Subcutaneous adipose tissue (tissue), 4 donors: ENCODE data around the gene IL2RA. TPM values are rescaled to one million over a fixed set of nuclear protein-coding genes. Genes with fewer than 3 reads are reported as not detected.

Source experiments
- CTCF ChIP-seq: fragments of 450-650 bp; IDR thresholded peaks from one replicate; pipeline ENCODE4 v1.5.1; 2016; ENCODE audit warnings: low read depth, mild to moderate bottlenecking, control low read depth, antibody characterized with exemption, moderate library complexity
- total RNA-seq, 4 donors: library from RNA; depleted of rRNA; stranded (reverse); fragments of >200 nt; gene quantifications; one replicate each; pipeline ENCODE4 v1.1.0, GENCODE V29; 2016

The IL2RA gene
- total RNA-seq, 4 donors from 2014 or later = 0.34 to 2.4 (median 1.5) TPM; not detected in 1

- no peak for TF ChIP-seq CTCF
Observed at GRCh38 chr10:6034371-6034770, 27.8 kb downstream of the IL2RA start.

DNA sequence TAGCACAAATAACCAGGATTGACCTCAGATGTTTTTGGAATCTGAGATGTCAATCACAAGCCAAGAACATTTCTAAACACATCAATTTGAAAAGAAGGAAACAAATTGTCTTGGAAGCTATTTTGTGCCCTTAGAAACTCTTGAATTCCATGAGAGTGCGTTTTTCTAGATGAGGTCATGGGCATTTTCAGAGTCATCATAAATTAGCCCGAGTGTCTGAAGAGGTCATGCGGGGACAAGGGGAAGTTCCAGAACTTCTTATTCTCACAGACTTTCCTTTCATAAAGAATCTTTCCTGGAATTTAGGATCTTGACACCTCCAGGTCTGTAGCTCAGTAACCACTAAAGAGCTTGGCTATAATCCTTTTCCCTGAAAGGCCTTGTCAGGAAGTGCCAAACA lies 28.2 kb downstream of the IL2RA start:
- no peak for TF ChIP-seq CTCF

GRCh38 chr10:6030940-6031339 lies 31.2 kb downstream of the IL2RA start:
- TF ChIP-seq CTCF = no peak

DNA sequence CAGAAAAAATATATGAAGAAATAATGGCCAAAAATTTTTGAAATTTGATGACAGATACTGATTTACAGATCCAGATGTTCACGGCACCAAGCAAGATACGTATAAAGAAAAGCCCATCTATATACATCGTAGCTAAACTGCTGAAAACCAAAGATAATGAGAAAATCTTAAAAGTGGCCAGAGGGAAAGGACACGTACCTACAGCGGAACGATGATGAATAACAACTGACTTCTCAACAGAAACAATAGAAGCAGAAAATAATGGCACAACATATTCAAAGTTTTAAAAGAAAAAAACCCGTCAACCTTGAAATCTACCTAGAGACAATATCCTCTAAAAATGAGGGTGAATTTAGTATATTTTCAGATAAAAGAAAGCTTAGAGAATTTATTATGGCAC lies 31.9 kb downstream of the IL2RA start:
- TF ChIP-seq CTCF = no peak

DNA sequence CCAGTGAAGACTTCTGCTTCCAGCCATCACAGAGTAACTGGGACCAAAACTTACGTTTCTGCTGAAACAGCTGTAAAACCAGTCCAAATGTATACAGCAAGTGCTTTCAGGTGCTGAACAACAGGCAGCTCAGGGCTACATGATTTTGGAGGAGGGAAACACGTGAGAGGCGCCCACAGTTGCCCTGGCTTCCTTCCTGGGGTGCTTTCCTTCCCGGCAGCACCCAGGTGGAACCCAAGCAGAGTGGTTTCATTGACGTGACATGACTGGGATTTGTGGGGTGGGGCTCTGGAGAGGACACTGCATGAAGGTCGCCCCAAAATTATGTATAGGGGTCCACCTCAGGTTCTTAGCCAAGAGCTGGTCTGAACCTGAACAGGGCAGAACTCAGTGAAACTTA lies 34.2 kb downstream of the IL2RA start:
- no peak for TF ChIP-seq CTCF

GRCh38 chr10:6025683-6026255 lies 36.4 kb downstream of the IL2RA start:
- no peak for TF ChIP-seq CTCF

DNA sequence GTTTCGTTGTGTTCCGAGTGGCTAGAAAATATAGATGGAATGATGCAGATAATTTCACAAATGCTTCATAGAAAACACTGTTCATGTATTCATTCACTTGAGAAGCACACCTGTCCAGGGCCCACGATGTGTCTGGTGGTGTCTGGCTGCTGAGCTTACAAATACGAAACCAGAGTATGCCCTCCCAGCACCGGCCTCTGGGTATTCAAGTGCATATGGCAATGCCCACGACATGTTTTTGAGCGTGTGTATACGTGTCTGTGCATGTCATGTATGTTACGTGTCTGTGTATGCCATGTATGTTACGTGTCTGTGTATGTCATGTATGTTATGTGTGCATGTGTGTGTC lies 37.9 kb downstream of the IL2RA start:
- TF ChIP-seq CTCF = no peak
